ENCODE data around the gene C22orf39.

Gene C22orf39

DNA sequence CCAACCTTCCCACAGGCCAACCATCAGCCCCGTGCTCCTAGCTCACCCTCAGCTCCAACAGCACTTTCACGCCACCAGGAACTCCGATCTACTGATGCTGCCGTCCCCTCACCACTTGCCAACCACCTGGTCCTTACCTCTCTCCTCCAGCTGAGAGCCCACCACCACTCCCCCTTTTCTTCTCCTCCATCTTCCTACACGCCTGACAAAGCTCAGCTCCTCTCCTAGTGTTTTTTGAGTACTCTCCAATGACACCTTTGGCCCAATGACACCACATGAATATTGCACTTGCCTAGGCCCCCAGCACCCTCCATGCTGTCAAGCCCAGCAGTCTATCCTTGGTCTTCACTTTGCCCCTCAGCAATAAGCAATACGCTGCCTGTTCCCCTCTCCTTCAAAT is 46.6 kb downstream of the C22orf39 start:
- no peak for DNase-seq (ENCODE audit: low read depth)

DNA sequence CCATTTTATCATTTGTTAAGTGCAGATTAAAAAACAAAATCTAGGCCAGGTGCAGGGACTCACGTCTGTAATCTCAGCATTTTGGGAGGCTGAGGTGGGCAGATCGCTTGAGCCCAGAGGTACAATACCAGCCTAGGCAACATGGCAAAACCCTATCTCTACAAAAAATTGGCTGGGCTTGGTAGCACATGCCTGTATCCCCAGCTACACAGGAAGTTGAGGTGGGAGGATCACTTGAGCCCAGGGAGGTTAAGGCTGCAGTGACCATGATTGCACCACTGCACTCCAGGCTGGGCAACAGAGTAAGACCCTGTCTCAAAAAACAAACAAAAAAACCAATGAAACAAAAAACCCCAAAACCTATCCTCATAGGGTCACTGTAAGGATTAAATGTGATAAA is 48.9 kb downstream of the C22orf39 start:
- DNase-seq (ENCODE audit: low read depth), result no peak

DNA sequence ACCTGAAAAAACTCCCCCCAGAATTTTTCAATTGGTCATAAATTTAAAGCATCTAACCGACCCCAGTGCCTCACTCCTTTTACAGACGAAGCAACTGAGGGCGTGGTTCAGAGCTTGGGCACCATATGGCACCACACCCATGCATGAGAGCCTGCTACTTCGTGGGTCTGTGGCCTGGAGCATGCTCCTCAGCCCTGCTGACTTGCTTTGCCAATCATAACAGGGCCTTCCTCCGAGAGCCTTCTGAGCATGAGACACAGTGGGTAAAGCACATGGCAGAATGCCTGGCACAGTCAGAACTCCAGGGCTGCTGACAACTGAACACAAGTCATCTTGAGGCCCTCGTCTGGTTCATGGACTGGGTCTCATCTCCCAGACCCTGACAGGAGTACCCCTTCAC is 49.3 kb downstream of the C22orf39 start:
- no peak for DNase-seq (ENCODE audit: low read depth)

DNA sequence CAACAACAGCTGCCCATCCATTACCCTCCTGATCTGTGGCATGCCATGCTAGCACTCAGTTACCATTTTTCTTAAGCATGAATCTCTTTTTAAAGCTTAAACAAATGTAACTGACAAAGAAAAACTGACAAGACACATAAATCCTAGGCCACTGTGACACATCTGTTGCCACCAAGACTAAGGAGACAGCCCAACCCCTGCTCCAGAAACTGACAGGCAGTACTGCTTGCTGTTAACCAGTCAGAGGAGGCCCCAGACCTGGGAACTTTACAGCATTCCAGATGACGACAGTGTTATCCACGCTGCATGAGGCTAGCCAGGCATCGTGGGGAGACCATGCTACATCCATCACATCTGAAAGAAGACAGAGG is 49.8 kb downstream of the C22orf39 start:
- DNase-seq (ENCODE audit: low read depth), result no peak

DNA sequence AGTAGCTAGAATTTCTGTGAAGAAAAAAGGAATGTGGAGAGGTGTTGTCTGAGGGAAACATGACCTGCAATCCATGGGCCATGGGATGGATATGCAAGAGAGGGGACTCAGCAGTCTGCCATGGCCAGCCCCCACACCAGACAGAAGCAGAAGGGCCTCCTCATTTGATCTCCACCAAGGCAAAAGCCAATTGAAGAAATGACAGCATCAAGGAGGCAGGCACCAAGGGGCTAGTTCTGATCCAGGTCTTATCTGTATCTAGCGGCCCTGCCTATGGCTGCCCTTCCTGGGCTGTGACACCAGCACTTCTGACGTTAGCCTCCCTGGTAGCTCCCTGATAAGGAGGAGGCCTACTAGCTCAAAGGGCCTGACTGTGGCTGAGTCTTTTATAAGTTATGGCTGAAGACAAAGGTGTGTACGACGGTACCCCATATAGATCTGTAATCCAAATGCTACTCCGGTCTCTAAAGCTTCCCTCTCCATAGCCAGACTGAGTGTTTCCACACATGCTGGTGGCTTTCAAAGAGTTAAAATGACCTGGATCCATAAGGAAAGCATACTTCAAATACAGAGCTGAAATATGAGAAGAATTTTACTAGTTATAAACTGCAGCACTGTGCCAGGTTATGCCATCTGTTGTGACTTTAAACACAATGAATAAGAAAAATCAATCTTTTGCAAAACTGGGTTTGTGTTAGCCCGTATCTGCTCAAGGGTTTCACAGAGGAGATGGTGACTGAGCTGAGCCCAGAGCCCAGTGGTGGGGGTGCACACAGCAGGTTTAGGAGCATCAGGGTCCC is 50.4 kb downstream of the C22orf39 start:
- no peak for DNase-seq (ENCODE audit: low read depth)

DNA sequence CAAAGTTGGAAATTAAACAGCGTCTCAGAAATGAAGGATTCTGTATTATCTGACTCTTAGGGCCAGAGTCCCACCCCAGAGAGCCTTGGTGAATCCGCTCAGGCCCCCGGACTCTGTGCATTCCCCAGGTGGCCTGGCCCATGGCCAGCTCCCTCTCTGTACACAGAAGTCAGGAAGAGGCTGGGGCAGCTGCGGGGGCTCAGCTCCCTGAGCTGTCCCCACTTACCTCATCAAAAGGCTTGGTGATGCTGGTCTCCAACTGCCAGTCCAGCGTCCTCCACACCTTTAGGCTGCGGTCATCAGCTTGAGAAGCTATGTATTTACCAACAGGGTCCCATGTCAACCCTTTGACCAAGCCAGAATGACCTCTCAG is 51.0 kb downstream of the C22orf39 start:
- no peak for DNase-seq (ENCODE audit: low read depth)

DNA sequence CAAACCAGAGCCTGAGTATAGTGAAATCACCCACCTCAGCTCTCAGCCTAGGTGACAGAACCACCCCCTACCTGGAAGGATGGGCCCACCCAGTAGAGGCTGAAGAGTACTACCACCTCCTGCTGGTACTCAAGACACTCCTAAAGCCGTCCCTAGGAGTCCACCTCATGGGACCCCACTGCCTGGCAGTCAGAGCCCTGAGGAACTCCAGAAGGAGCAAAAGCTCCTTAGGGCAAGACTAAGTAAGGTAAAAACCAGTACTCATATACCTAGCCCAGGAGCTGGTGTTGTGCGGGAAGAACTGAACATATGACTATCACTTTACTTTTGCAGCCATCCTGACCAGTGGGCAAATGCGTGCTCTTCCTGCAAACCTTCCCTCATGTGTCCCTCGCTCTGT is 52.2 kb downstream of the C22orf39 start:
- no peak for DNase-seq (ENCODE audit: low read depth)

DNA sequence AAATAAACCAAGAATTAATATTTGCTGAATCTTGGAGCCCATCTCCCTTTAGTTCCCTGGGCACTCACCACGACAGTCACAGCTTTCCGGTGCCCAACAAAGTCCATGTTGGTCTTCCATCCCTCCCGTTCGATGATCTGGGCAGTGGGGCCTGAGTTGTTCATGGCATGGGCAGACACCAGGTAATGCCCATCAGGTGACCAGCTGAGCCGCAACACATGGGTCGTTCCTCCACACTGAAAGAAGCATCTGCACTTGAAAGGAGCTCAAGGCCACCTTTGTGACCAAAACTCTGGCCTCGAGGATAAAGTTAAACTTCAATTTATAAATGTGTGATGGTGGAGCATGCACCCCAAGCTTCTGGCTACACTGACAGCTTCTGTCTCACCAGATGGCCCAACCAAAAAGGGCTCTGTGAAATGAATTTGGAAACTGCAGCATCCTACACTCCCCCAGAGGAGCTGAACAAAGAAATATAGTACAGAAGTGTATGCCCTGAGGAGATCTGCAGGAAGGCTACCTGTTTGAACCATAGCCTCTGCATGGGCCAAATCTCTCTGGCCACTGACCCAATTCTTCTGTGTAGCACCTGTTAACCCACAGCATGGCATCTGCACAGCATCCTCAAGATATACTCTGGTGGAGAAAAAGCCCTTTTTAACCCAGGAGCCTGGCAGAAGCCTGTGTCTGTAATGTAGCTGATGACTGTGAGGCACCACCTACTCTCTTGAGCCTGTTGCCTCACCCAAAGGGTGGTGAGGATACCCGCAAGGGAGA is 53.0 kb downstream of the C22orf39 start:
- DNase-seq (ENCODE audit: low read depth), result no peak

DNA sequence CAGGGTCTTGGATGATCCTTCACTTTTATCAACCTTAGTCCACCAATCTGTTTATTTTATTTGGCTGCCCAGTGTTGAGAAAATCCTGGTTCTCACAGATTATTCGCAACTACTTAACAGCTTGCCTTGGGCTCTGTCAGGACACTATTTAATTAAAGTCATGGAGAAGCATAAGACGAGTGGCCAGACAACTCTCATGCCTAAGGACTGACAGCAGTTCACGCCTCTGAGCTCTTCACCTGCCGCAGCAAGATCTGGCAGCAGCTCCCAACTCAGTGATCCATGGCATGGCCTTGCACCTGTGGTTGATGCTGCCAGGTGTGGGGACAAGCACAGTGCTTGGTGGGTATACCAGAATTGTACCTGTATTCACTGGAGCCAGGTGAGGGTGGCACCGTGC is 53.8 kb downstream of the C22orf39 start:
- DNase-seq (ENCODE audit: low read depth), result no peak

All from ELR (cell line).